Stimulated activated CD4-positive, alpha-beta T cell treated with anti-CD3 and anti-CD28 coated beads, Interleukin-15, amount 100 ng/mL, for 48 hours (primary cell): ENCODE results near the gene AFF3.

Experiments used
- DNase-seq, 2 donors: peaks; one replicate each; pipeline ENCODE4 v3.0.0-alpha.2; 2020; ENCODE audit warnings: low read depth in 2 of 2

AFF3 gene

GRCh38 chr2:99605036-99605435, 537.4 kb downstream of the AFF3 start:
- DNase-seq, result no peak

DNA sequence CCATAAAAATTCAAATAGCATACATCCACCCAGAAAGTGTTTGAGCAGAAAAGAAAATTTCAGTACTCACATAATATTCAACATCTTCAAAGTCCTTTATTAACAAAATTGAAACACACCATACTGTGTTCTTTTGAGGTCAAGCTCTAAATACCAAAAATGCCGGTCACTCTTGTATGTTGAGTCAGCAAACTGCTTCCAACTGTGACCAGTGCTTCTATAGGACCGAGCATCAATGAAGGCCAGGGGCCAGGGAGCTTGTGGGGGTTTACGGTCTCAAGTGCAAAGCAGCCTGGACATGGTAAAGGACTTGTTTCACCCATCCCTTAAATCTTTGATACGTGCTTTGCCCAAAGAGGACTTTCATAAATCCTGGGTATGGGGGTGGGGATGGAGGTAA, 539.9 kb downstream of the AFF3 start:
- DNase-seq, result no peak

GRCh38 chr2:99600981-99601651, 541.3 kb downstream of the AFF3 start:
- DNase-seq, result no peak

GRCh38 chr2:99598441-99598840, 543.9 kb downstream of the AFF3 start:
- DNase-seq, result no peak

DNA sequence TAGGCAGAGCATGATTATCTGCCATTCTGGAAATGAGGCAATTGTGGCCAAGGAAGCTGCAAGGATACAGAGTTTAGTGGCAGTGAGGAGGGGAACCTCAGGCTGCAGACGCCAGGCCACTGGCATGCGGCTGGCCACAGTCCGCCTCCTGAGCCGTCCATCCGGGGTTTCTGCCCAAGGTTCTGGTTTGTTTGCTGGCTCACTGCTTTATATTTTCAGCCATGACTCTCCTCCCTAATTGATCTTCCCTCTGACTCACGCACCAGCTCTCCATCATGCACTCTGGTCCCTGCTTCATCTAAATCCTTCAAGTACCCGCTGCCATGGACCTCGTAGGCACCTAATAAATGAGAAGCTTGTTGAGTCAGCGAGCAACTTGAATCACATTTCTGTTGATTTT, 544.8 kb downstream of the AFF3 start:
- DNase-seq, result no peak

DNA sequence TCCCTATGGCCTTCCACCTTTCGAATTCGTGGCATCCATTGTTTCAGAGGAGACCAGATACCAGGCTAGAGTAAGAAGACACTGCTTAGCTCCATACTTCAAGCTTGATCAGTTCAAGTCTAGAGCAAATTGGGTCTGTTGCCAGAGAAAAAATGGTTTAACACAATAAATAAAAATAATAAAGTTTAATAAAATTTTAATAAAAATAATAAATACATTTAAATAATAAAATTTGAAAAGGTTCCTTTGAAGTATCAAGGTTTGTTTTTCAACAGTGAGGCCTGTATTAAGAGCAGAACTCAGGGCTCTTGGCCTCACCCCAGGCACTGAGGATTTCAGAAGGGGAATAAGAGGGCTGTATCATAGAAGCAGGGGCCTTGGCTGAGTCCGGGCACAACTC, 547.0 kb downstream of the AFF3 start:
- DNase-seq, result no peak

DNA sequence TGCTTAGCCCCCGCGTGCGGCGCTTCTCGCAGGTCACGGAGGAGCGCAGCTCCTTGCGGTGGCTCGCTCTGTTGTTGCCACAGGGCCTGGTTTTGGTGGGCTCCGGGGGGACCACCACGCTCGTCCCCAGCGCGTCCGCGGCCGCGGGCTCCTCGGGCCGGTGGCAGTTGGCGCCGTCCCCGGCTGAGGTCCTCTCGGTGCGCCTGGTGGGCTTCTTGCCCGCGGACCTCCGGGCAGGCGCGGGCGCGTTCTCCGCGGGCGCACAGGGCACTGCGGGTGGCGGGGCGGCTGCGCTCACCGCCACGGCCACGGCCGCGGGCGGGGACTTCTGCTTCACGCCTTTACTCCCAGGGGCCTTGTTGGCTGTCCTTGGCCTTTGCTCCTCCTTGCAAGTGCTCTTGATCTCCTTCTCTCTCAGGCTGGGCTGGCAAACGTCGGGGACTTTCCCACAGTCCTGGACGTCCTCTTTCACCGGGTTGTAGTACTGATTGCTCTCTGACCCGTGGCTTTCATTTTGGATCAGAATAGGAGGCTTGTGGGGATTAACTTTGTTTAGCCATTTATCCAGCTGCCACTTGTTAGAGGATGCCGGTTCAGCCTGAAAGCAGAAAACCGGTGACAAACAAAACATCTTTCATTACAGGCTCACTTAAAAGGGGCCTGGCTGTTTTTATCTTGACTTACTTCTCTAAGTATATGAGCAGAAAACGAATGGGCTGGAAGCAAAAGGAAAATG, 548.5 kb downstream of the AFF3 start:
- DNase-seq, result no peak

DNA sequence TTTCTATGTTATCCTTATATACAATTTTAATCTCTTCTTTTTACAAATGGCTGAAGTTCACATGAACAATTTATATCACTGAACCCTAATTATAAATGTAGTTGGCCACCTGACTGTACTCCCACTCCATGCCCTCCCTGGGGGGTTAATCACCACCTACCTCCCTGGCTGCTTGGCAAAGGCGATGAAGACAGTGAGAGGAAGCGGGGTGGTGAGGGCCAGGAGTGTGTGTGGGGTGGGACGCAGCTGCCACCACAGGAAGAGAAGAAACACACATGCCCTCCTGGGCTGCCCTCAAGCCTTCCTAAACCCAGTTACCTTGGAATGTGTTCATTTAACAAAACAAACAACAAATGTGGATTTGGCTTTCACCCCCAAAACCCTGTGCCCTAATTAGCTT, 565.6 kb downstream of the AFF3 start:
- DNase-seq, result no peak

- no peak for DNase-seq
These were observed 568.6 kb downstream of the AFF3 start for GRCh38 chr2:99573634-99574251.

DNA sequence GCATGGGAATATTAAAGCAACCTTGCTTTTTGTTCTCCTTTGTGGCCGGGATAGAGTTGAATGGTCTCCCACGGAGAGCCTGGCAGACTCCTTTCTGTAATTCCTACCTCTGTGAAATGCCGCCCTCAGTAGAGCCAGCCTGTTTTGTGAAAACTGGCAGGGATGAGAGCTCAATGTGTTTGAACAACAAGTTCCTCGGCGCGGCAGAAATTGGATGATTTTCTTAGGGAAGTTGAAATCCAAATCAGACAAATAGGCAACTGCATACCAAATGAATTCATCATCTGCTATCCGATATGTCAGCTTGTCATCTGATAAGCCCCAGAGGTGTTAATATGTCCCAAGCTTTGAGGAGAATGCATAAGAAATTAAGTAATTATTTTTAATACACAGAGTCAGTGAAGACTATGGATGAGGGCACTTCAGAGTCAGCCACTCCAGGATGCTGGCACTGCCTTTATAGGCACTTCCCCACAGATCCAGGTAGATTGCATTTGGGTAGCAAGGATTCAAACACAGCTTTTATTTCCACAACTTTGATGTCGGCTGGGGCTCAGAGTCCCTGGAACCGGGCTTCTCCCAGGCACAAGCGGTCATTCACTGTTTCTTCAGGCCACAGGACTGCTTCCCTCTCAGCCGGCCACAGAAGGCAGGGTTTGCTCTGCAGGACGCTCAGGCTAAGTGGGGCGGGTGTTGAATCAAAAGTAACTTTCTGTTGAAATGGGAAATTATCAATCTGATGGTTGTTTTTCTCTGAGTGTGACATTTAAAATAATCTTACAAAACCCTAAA, 569.8 kb downstream of the AFF3 start:
- no peak for DNase-seq

DNA sequence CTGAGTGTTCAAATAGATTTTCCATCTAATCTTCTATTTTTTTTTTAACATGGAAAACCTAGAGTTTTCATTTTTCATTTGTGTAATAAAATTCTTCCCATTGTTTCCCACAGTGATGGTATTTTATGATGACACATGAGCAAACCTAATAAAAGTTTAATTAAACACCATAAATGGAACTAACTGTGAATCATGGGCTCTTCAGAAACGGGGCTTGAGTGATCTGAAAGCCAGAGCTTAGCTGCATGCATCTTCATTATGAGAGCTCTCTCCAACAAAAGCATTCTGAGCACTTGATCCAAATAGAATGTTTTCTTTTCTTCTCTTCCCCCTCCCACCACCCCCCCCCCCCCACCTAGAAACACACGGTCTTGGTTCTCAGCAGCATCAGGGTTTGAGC, 570.4 kb downstream of the AFF3 start:
- no peak for DNase-seq

- no peak for DNase-seq
These were observed 570.9 kb downstream of the AFF3 start for GRCh38 chr2:99571533-99571932.

DNA sequence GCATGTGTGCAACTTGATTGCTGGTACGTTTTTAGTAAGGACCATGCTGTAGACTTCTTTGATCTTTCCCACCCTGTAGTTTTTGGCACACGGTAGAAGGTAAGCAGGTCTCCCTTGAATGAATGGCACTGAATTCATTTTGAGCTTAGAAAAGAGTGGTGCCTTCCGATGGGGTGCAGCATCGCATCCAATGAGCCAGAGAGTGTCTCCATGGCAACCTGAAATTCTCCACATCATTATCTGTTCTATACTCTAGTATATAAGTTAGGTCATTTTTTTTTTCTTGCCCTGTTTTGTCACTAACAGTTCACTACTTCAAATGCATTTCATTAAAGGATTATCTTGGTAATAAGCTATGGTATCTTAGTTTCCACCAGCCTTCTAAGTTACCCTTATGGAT, 571.4 kb downstream of the AFF3 start:
- DNase-seq, result no peak

DNA sequence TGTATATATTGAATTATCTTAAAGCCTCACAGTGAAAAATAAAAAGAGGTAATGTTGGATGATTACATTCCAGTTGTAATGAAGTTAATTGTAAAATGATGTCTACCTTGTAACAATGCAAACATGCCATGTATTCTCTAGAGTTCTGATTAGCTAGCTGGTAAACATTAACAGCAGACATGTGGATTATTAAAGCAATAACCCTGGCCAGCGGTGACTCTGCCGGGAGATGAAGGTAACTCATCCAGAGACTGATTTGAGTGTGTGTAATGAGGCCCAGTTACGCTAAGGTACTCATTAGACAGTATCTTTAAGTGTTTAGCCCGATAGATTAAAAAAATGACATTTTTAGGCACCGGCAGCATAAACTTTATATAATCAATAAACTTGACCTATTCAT, 573.0 kb downstream of the AFF3 start:
- no peak for DNase-seq

GRCh38 chr2:99565227-99565626, 577.2 kb downstream of the AFF3 start:
- no peak for DNase-seq

DNA sequence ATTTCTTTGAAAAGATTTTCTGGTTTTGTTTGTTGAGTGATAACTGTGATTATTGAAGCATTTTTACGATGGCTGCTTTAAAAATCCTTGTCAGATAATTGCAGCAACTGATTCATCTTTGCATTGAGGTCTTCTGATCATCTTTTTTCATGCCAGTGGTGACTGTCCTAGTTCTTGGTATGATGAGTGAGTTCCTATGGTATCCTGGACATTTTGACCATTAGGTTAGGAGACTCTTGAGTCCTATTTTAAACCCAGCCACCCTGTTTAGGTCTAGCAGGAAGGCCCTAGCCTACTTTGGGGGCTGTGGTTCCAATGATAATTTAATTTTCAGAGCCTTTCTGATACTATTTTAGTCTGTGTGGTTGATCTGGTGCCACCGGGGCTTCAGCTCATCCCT, 579.9 kb downstream of the AFF3 start:
- DNase-seq, result no peak

GRCh38 chr2:99561804-99562203, 580.6 kb downstream of the AFF3 start:
- no peak for DNase-seq

DNA sequence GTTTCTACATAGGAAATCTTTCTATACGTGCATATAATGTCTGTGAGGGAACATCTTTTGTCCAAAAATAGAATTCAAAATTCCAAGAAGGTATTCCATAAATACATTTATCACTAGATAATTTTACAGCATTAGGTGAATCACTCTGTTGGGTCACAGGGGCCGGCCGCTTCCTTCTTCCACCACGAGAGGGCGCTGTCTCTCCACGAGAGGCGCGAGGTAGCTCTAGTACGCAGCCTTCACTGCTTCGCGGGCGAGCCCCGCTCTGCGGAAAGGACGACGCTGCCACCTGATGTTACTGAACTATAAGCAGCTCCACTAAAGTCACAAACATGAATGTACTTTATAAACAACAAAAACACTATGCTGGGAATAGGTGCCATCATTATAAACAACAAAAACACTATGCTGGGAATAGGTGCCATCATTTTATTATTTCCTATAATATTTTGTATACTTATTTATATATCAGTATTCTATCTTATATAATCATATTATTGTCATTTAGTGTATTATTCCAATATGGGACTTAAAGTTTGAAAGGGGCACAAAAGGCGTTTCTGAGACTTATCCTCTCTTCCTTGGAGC, 583.2 kb downstream of the AFF3 start:
- DNase-seq, result peak; percentile 74 to 76

DNA sequence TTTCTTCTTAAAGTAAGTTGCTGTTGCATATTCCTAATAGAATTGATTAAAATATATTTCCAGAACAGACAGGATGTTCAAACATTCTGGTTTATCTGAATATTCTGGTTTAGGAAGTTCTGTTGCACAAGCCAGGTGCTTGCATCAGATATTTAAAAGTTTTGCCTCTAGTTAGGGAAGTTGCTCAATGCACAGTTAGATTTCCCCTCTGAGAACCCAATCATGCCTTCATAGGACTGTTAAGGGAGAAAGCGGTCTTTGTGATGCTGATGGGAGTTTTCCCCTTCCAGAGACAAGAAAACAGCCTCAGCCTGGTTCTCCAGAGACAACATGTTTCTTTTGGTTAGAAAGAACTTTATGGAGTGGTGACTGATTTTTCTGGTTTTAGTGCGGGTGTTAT, 587.0 kb downstream of the AFF3 start:
- no peak for DNase-seq

DNA sequence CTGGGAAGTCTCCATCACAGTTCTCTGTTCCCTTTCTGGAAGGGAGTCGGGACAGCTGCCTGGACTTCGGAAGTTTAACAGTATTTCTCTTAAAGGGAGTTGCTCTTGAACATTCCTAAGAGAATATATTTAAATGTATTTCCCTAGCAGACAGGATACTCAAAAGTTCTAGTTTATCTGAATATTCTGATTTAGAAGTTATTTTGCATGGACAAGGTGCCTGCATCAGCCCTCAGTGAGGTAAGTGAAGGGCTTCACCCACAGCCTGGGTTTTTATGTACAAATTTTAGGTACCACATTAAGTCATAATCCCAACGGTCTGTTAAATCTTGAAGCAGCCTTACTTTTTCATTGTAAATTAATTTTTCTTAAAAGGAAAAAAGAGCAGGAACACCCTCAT, 587.5 kb downstream of the AFF3 start:
- no peak for DNase-seq

- DNase-seq, result no peak
These were observed 588.2 kb downstream of the AFF3 start for GRCh38 chr2:99554238-99554637.

DNA sequence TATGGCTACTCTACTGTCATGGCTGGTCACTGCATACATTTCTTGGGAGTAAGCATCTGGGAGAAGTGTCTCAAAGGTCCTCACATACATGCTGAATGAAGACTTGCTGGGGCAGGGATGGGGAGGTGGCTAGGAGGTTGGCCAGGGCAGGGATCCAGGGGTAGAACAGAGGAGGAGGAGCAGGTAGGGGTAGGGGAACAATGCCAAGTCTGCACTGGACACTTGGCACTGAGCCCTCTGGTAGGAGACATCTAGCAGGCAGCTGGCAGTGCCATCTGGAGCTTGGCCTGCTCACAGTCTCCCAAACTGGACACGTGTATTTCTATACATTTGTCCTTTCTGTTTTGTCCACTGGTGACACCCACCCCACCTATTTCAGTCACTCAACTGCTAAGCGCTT, 589.9 kb downstream of the AFF3 start:
- no peak for DNase-seq
